GM19025 (cell line): ENCODE results near the gene TMEM132E.
"Not testable (repeated sequence)": the region's sequence is repeated elsewhere in the genome, so short reads cannot be mapped to it uniquely, and the experiment has no call there.

Experiments used
- ATAC-seq: cut with Tn5 transposase; IDR thresholded peaks from one replicate; pipeline ENCODE4 v1.9.1; 2021; ENCODE audit warnings: mild to moderate bottlenecking, low read depth, moderate library complexity; ENCODE audit not compliant: unreplicated experiment

The TMEM132E gene, protein sequence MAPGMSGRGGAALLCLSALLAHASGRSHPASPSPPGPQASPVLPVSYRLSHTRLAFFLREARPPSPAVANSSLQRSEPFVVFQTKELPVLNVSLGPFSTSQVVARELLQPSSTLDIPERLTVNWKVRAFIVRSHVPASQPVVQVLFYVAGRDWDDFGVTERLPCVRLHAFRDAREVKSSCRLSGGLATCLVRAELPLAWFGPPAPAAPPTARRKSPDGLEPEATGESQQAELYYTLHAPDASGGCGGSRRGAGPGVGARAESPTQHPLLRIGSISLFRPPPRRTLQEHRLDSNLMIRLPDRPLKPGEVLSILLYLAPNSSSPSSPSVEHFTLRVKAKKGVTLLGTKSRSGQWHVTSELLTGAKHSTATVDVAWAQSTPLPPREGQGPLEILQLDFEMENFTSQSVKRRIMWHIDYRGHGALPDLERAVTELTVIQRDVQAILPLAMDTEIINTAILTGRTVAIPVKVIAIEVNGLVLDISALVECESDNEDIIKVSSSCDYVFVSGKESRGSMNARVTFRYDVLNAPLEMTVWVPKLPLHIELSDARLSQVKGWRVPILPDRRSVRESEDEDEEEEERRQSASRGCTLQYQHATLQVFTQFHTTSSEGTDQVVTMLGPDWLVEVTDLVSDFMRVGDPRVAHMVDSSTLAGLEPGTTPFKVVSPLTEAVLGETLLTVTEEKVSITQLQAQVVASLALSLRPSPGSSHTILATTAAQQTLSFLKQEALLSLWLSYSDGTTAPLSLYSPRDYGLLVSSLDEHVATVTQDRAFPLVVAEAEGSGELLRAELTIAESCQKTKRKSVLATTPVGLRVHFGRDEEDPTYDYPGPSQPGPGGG (N-terminal part only)

GRCh38 chr17:34579017-34579946, at the start of gene TMEM132E:
Gene TMEM132E, plus strand, starts transcription at chr17:34579582. Its CDS starts 1,495 bp downstream, at chr17:34581077.
- no peak for ATAC-seq

DNA sequence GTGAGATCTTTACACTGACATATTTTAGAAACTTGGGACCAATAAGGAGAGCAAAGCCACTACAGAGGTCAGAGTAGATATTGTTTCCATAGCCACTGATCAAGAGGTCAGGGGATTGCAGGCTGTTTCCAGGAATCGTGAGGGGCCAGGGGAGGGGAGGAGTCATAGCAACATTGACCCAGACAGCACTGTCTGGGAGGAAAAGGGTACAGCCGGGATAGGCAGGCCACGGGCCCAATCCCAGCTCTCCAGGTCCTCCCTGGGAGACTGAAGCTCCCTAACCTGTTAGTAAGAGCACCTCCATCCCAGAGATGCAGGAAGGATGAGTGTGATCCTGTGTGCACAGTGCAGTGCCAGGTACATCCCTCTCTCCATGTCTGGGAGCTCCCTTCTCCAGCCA, 48.5 kb upstream of the TMEM132E start:
- ATAC-seq: no peak

DNA sequence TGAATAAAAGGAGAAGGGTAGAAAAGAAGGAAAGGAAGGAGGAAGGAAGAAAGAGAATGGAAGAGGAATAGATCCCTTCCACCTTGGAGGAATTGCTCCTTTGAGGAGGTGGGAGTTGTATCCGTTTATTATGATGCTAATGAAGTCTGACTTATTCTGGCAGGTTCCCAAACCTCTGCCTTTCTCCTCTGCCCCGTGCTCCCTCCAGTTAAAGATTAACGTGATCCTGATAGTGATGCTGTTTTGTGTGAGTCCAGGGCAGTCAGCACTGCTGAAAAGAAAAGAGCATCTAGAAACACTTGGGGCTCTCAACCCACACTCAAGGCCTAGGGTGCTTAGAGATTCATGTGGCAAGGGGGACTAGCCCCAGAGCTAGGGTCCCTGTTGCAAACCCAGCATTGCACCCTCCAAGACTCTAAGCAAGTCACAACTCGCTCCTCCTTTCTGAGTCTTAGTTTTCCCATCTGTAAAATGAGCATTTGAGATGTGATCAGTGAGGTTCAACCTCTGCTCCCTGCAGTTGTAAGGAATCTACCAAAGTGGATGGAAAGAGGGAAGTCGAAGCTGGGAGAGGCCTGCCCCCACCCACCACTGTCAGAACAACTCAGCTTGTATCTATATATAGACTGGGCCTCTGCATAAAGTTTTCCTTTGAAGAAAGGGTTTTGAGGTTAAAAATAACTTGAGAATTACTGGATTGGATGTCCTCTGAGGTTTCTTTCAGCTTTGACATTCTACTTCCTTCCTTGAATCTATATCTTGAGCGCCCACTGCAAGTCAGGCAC, 46.9 kb upstream of the TMEM132E start:
- no peak for ATAC-seq

GRCh38 chr17:34533806-34534527, 45.4 kb upstream of the TMEM132E start:
- no peak for ATAC-seq

DNA sequence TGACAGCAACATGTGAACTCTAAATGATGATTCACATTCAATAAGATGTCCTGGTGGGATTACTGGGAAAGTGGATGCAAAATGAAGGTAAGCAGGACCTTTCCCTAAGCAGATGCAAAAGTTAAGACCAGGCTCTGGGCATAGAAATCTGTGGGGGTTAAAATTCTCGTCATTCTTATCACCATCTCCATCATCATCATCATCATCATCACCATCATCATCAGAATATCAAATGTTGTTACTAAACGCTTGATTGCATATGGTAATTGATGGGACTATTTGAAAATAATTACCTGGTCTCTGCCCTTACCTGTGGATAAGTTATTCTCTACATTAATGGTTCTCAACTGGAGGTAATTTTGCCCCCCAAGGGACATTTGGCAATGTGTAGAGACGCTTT, 41.9 kb upstream of the TMEM132E start:
- ATAC-seq: no peak

- ATAC-seq: not testable (repeated sequence)
These were observed 40.8 kb upstream of the TMEM132E start for GRCh38 chr17:34538582-34538981.

- ATAC-seq: no peak
These were observed 39.5 kb upstream of the TMEM132E start for GRCh38 chr17:34539881-34540280.

GRCh38 chr17:34542700-34543336, 36.6 kb upstream of the TMEM132E start:
- no peak for ATAC-seq

GRCh38 chr17:34547453-34548063, 31.8 kb upstream of the TMEM132E start:
- no peak for ATAC-seq

- ATAC-seq: no peak
These were observed 29.4 kb upstream of the TMEM132E start for GRCh38 chr17:34549966-34550365.

DNA sequence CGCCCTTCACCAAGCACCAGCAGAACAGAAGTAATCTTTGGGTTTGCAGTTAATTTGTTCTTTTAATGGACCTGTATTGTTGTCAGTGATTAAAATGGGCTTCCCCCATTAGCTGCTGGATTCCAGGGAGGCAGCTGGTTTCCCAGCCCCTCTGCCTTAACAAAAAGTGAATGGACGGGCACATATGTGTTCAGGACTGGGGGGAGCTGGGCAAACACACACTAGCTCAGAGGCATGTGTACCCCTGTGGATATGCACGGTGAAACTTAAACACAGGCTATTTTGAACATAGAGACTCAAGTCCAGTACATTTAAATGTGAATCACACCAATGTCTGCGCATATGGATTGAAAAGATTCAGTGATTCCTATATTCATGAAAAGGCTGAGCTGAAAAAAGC, 25.5 kb upstream of the TMEM132E start:
- no peak for ATAC-seq

- ATAC-seq: no peak
These were observed 23.0 kb upstream of the TMEM132E start for GRCh38 chr17:34556384-34556783.

- no peak for ATAC-seq
These were observed 22.5 kb upstream of the TMEM132E start for GRCh38 chr17:34556931-34557330.

DNA sequence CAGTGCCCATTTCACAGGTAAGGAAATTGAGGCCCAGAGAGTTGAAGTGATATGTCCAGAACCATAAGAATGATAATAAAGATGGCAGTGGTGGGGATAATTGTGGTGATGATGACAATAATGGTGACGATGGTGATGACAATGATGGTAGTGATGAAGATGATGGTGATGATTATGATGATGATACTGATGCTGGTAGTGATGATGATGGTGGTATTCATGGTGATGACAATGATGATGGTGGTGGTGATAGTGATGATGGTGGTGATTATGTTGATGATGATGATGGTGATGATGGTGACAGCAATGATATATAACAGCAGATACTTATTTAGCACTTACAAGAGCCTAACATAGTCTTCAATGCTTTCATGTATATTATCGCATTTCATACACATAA, 18.1 kb upstream of the TMEM132E start:
- ATAC-seq: no peak

- ATAC-seq: no peak
These were observed 17.0 kb upstream of the TMEM132E start for GRCh38 chr17:34562387-34562786.

- ATAC-seq: no peak
These were observed 13.7 kb upstream of the TMEM132E start for GRCh38 chr17:34565713-34566112.

GRCh38 chr17:34566201-34566600, 13.2 kb upstream of the TMEM132E start:
- no peak for ATAC-seq

DNA sequence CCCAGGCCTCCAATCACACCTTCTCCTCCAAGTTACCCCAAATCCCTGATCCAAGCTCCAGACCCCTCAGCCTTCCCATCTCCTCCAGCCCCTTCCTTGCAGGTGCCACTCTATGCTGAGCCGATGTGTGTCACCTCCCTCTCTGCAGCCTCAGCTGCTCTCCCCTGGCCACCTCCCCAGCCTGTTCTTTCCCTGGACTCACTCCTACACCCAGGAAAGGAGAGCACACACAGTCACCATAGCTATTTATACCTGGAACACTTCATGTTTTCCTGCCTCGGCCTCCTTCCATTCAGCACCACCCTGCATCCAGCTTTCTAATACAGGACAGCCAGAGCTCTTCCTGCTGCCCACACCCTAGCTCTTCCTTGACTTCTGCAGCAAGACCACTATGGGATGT, 12.5 kb upstream of the TMEM132E start:
- no peak for ATAC-seq
